ENCODE data around the gene IL16. TPM values are rescaled to one million over a fixed set of nuclear protein-coding genes. Genes with fewer than 3 reads are reported as not detected.

IL16 gene
- total RNA-seq, 1 experiment from 2014 or later: 0.81 TPM

DNA sequence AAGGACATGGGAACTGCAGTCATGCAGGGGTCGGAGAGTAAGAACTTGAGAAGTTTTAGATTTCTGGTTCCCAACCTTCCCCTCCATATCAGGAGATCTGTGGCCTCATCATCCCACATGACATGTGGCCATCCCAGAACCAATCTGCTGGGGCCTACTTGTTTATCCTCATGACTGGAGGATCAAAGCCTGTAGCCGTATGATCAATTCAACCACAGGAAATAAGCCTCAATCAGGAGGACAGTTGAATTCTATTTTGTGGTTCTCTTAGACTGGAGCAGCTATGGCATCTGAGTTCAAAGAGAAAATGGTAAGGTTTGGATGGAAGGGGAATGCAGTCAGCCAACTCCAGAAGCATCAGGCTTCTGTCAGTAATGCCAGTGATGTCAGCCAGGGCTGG is 57.2 kb downstream of the IL16 start:
- no peak for ATAC-seq
- no peaks in the 10 kb centered on the region for H4K20me1 ChIP-seq (ENCODE audit: insufficient read depth)
- no peaks in the 10 kb centered on the region for H3K4me1 ChIP-seq (ENCODE audit: control insufficient read depth in 1 of 2, insufficient read depth in 2 of 2, low read length in 2 of 2)
- TF ChIP-seq SRF (IDR thresholded peaks at IDR 0.05; ENCODE audit: low read depth): no peak
- TF ChIP-seq ATF3 (IDR thresholded peaks at IDR 0.05): no peak
- TF ChIP-seq CEBPB (IDR thresholded peaks at IDR 0.05; ENCODE audit: low read depth): no peak
- no peak for TF ChIP-seq CBX3 (IDR thresholded peaks at IDR 0.05; ENCODE audit: low read depth)
- H3K27me3 ChIP-seq (ENCODE audit: insufficient read depth, low read length): peaks cover 12% of the 10 kb centered on the region
- no TSS peak for BruUV-seq (replicated peaks)
- no peak overlapping the region for H2AFZ ChIP-seq (ENCODE audit: low read depth, low read length, poor library complexity, severe bottlenecking)
- no peak overlapping the region for H3K4me3 ChIP-seq (replicated peaks in 1 of 2; ENCODE audit: low read depth in 1 of 2, low read length in 2 of 2)
- no peak for DNase-seq (ENCODE audit: low read depth, low spot score)
- ChIA-PET RAD21 (ENCODE audit: low non-redundant PET in 1 of 2, low total read pairs in 2 of 2, uncharacterized antibody in 2 of 2, unreplicated experiment in 2 of 2) (no interaction called here), POLR2A (no interaction called here), CTCF (interaction anchor here (9.4 kb wide), 1 partner anchor 12 kb away, joined by 44 read pairs; no protein-coding TSS in a partner anchor)
- no peaks in the 10 kb centered on the region for H3K9me3 ChIP-seq (ENCODE audit: control insufficient read depth in 1 of 2, insufficient read depth in 1 of 2, low read depth in 1 of 2, low read length in 2 of 2)
- H3K9me2 ChIP-seq (ENCODE audit: insufficient read depth): no peaks in the 10 kb centered on the region
- H3K4me2 ChIP-seq (ENCODE audit: low read length): no peak overlapping the region
- intact Hi-C loops (cut with micrococcal nuclease): no loop called here
- H3K79me2 ChIP-seq (ENCODE audit: insufficient read depth, low read length): no peaks in the 10 kb centered on the region
- H3K36me3 ChIP-seq (ENCODE audit: control insufficient read depth in 1 of 2, insufficient read depth in 2 of 2, low read length in 2 of 2): no peaks in the 10 kb centered on the region
- no peak overlapping the region for H3K9ac ChIP-seq (ENCODE audit: low read length)
- H3K27ac ChIP-seq (ENCODE audit: low read depth, low read length): no peak overlapping the region

- Histone ChIP-seq H3K4me1 (ENCODE audit: control insufficient read depth in 1 of 2, insufficient read depth in 2 of 2, low read length in 2 of 2) (no peaks in the 10 kb centered on the region), H3K4me3 (replicated peaks in 1 of 2; ENCODE audit: low read depth in 1 of 2, low read length in 2 of 2) (no peak overlapping the region), H3K9me3 (ENCODE audit: control insufficient read depth in 1 of 2, insufficient read depth in 1 of 2, low read depth in 1 of 2, low read length in 2 of 2) (no peaks in the 10 kb centered on the region), H3K36me3 (ENCODE audit: control insufficient read depth in 1 of 2, insufficient read depth in 2 of 2, low read length in 2 of 2) (no peaks in the 10 kb centered on the region), H3K9ac (ENCODE audit: low read length) (no peak overlapping the region), H4K20me1 (ENCODE audit: insufficient read depth) (no peaks in the 10 kb centered on the region), H2AFZ (ENCODE audit: low read depth, low read length, poor library complexity, severe bottlenecking) (no peak overlapping the region), H3K79me2 (ENCODE audit: insufficient read depth, low read length) (no peaks in the 10 kb centered on the region), H3K27me3 (ENCODE audit: insufficient read depth, low read length) (peaks cover 12% of the 10 kb centered on the region), H3K4me2 (ENCODE audit: low read length) (no peak overlapping the region), H3K27ac (ENCODE audit: low read depth, low read length) (no peak overlapping the region), H3K9me2 (ENCODE audit: insufficient read depth) (no peaks in the 10 kb centered on the region)
- intact Hi-C loops (cut with micrococcal nuclease): no loop called here
- ChIA-PET RAD21 (ENCODE audit: low non-redundant PET in 1 of 2, low total read pairs in 2 of 2, uncharacterized antibody in 2 of 2, unreplicated experiment in 2 of 2) (no interaction called here), CTCF (interaction anchor here (0.7 to 9.4 kb wide), 2 partner anchors 11 to 146 kb away, joined by 3 to 44 read pairs; no protein-coding TSS in a partner anchor), POLR2A (no interaction called here)
- BruUV-seq (replicated peaks): no TSS peak
- ATAC-seq: no peak
- no peak for TF ChIP-seq CBX3 (IDR thresholded peaks at IDR 0.05; ENCODE audit: low read depth)
- TF ChIP-seq ZNF274 (IDR thresholded peaks at IDR 0.05; ENCODE audit: low read depth, low read length): no peak
- no peak for TF ChIP-seq ELF1 (IDR thresholded peaks at IDR 0.05; ENCODE audit: borderline replicate concordance, low read depth)
- no peak for TF ChIP-seq FOSL1 (IDR thresholded peaks at IDR 0.05; ENCODE audit: low read depth)
- TF ChIP-seq YY1 (IDR thresholded peaks at IDR 0.05; ENCODE audit: extremely low read depth, insufficient replicate concordance, low read depth, low read length): no peak
- TF ChIP-seq, protein P1, sequence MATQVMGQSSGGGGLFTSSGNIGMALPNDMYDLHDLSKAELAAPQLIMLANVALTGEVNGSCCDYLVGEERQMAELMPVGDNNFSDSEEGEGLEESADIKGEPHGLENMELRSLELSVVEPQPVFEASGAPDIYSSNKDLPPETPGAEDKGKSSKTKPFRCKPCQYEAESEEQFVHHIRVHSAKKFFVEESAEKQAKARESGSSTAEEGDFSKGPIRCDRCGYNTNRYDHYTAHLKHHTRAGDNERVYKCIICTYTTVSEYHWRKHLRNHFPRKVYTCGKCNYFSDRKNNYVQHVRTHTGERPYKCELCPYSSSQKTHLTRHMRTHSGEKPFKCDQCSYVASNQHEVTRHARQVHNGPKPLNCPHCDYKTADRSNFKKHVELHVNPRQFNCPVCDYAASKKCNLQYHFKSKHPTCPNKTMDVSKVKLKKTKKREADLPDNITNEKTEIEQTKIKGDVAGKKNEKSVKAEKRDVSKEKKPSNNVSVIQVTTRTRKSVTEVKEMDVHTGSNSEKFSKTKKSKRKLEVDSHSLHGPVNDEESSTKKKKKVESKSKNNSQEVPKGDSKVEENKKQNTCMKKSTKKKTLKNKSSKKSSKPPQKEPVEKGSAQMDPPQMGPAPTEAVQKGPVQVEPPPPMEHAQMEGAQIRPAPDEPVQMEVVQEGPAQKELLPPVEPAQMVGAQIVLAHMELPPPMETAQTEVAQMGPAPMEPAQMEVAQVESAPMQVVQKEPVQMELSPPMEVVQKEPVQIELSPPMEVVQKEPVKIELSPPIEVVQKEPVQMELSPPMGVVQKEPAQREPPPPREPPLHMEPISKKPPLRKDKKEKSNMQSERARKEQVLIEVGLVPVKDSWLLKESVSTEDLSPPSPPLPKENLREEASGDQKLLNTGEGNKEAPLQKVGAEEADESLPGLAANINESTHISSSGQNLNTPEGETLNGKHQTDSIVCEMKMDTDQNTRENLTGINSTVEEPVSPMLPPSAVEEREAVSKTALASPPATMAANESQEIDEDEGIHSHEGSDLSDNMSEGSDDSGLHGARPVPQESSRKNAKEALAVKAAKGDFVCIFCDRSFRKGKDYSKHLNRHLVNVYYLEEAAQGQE (IDR thresholded peaks at IDR 0.05; ENCODE audit: low read depth): no peak
- no peak for TF ChIP-seq JUND (IDR thresholded peaks at IDR 0.05)
- TF ChIP-seq EGR1 (IDR thresholded peaks at IDR 0.05; ENCODE audit: low read depth): no peak
- no peak for DNase-seq (ENCODE audit: low read depth, low spot score)
Measured at GRCh38 chr15:81254277-81254915, 57.7 kb downstream of the IL16 start.

Data from HCT116 (cell line).